ENCODE data around the gene DEF6. TPM values are rescaled to one million over a fixed set of nuclear protein-coding genes. Genes with fewer than 3 reads are reported as not detected.

Gene DEF6
- total and polyA plus RNA-seq, 2 experiments from 2014 or later, result 5.1 to 7.2 TPM

- Histone ChIP-seq H3F3A (replicated peaks; ENCODE audit: low read depth) (peaks cover 8% of the 10 kb centered on the region; the same call in 1 of the 2 replicates), H3K79me2 (replicated peaks; ENCODE audit: insufficient read depth) (peaks cover 16% of the 10 kb centered on the region), H3K27ac (ENCODE audit: low read depth) (no peak overlapping the region), H3K9me2 (ENCODE audit: insufficient read depth) (no peaks in the 10 kb centered on the region), H3K4me3 (no peak overlapping the region), H2AFZ (no peak overlapping the region), H3K4me1 (ENCODE audit: insufficient read depth) (peaks cover 8% of the 10 kb centered on the region; the same call in 1 of the 2 replicates), H3K36me3 (ENCODE audit: insufficient read depth) (no peaks in the 10 kb centered on the region), H3K27me3 (ENCODE audit: insufficient read depth) (no peaks in the 10 kb centered on the region), H4K20me1 (replicated peaks; ENCODE audit: insufficient read depth) (no peaks in the 10 kb centered on the region), H3K4me2 (no peak overlapping the region)
- ATAC-seq, result no peak
- Mint-ChIP-seq H3K36me3 (ENCODE audit: low read depth) (no peaks in the 10 kb centered on the region), H3K4me1 (peaks cover 4% of the 10 kb centered on the region), H3K4me3 (no peak overlapping the region), H3K27me3 (ENCODE audit: insufficient read depth, low read depth, poor library complexity) (peaks cover 8% of the 10 kb centered on the region), H3K9me3 (no peaks in the 10 kb centered on the region; the same call in 2 of the 3 replicates), H3K27ac (no peak overlapping the region)
- no peak for DNase-seq (ENCODE audit: low spot score)
- TF ChIP-seq, protein P1, sequence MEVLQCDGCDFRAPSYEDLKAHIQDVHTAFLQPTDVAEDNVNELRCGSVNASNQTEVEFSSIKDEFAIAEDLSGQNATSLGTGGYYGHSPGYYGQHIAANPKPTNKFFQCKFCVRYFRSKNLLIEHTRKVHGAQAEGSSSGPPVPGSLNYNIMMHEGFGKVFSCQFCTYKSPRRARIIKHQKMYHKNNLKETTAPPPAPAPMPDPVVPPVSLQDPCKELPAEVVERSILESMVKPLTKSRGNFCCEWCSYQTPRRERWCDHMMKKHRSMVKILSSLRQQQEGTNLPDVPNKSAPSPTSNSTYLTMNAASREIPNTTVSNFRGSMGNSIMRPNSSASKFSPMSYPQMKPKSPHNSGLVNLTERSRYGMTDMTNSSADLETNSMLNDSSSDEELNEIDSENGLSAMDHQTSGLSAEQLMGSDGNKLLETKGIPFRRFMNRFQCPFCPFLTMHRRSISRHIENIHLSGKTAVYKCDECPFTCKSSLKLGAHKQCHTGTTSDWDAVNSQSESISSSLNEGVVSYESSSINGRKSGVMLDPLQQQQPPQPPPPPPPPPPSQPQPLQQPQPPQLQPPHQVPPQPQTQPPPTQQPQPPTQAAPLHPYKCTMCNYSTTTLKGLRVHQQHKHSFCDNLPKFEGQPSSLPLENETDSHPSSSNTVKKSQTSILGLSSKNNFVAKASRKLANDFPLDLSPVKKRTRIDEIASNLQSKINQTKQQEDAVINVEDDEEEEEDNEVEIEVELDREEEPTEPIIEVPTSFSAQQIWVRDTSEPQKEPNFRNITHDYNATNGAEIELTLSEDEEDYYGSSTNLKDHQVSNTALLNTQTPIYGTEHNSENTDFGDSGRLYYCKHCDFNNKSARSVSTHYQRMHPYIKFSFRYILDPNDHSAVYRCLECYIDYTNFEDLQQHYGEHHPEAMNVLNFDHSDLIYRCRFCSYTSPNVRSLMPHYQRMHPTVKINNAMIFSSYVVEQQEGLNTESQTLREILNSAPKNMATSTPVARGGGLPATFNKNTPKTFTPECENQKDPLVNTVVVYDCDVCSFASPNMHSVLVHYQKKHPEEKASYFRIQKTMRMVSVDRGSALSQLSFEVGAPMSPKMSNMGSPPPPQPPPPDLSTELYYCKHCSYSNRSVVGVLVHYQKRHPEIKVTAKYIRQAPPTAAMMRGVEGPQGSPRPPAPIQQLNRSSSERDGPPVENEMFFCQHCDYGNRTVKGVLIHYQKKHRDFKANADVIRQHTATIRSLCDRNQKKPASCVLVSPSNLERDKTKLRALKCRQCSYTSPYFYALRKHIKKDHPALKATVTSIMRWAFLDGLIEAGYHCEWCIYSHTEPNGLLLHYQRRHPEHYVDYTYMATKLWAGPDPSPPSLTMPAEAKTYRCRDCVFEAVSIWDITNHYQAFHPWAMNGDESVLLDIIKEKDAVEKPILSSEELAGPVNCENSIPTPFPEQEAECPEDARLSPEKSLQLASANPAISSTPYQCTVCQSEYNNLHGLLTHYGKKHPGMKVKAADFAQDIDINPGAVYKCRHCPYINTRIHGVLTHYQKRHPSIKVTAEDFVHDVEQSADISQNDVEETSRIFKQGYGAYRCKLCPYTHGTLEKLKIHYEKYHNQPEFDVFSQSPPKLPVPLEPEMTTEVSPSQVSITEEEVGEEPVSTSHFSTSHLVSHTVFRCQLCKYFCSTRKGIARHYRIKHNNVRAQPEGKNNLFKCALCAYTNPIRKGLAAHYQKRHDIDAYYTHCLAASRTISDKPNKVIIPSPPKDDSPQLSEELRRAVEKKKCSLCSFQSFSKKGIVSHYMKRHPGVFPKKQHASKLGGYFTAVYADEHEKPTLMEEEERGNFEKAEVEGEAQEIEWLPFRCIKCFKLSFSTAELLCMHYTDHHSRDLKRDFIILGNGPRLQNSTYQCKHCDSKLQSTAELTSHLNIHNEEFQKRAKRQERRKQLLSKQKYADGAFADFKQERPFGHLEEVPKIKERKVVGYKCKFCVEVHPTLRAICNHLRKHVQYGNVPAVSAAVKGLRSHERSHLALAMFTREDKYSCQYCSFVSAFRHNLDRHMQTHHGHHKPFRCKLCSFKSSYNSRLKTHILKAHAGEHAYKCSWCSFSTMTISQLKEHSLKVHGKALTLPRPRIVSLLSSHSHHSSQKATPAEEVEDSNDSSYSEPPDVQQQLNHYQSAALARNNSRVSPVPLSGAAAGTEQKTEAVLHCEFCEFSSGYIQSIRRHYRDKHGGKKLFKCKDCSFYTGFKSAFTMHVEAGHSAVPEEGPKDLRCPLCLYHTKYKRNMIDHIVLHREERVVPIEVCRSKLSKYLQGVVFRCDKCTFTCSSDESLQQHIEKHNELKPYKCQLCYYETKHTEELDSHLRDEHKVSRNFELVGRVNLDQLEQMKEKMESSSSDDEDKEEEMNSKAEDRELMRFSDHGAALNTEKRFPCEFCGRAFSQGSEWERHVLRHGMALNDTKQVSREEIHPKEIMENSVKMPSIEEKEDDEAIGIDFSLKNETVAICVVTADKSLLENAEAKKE (CRISPR knock-in tag; IDR thresholded peaks at IDR 0.05), result no peak
- TF ChIP-seq NANOG (IDR thresholded peaks at IDR 0.05; ENCODE audit: borderline replicate concordance), result no peak
- no peak for TF ChIP-seq EZH2phosphoT487 (IDR thresholded peaks at IDR 0.05; ENCODE audit: unreplicated experiment)
- no peak for TF ChIP-seq JUNB (IDR thresholded peaks at IDR 0.05; ENCODE audit: unreplicated experiment)
- TF ChIP-seq EZH2 (IDR thresholded peaks at IDR 0.05; ENCODE audit: low read depth, unreplicated experiment), result no peak
- no peak for TF ChIP-seq CREB1 (CRISPR knock-in tag; IDR thresholded peaks at IDR 0.05; ENCODE audit: low read depth)
- TF ChIP-seq ZNF331 (CRISPR knock-in tag; IDR thresholded peaks at IDR 0.05; ENCODE audit: low read depth), result no peak
- TF ChIP-seq STAT1 (IDR thresholded peaks at IDR 0.05; ENCODE audit: unreplicated experiment), result no peak
Observed at GRCh38 chr6:35262596-35262995, 35.0 kb upstream of the DEF6 start.

Measured in GM23338 (cell line).